ENCODE measurements around the gene SERPINF2.

DNA sequence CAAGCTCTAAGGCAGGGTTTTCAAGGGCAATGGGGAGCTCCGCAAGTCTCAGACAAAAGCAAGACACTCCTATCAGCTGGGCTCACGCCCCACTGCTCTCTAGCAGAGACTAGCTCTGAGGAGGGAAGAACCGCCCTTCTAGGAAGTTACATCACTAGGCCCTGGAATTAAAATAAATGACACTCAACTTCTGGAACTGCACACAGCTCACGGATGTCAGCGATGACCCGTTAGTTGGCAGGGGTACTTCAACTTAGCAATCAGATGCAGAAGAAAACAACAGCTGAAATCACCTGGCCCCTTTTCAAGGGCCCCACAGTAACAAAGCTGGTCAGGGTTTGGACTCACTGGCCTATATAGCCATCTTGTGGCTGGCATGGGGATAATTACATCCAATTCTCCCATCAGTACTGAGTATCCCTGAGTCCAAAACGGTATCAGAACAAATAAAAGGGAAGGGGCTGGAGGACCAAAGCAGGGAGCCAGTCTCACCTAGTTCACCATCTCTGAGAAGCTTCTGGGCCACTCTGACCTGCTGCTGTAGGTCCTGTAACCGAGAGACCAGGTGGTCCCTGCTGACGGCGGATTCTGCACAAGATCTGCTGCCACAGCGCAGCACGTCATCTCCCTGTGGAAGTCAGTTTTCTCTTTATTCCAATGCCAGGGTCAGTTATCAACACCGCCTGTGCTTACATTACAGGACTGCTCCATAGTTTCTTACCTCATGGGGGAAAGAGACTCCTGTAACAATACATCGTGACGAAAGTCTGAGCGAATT is 41.4 kb downstream of the SERPINF2 start:
- no peak for TF ChIP-seq EZH2phosphoT487 (IDR thresholded peaks at IDR 0.05; ENCODE audit: borderline replicate concordance, low read depth)
- TF ChIP-seq, protein P1, sequence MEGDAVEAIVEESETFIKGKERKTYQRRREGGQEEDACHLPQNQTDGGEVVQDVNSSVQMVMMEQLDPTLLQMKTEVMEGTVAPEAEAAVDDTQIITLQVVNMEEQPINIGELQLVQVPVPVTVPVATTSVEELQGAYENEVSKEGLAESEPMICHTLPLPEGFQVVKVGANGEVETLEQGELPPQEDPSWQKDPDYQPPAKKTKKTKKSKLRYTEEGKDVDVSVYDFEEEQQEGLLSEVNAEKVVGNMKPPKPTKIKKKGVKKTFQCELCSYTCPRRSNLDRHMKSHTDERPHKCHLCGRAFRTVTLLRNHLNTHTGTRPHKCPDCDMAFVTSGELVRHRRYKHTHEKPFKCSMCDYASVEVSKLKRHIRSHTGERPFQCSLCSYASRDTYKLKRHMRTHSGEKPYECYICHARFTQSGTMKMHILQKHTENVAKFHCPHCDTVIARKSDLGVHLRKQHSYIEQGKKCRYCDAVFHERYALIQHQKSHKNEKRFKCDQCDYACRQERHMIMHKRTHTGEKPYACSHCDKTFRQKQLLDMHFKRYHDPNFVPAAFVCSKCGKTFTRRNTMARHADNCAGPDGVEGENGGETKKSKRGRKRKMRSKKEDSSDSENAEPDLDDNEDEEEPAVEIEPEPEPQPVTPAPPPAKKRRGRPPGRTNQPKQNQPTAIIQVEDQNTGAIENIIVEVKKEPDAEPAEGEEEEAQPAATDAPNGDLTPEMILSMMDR (IDR thresholded peaks at IDR 0.05): peak; percentile 77
- TF ChIP-seq FOXM1 (IDR thresholded peaks at IDR 0.05; ENCODE audit: low read depth): no peak
- TF ChIP-seq, protein P2, sequence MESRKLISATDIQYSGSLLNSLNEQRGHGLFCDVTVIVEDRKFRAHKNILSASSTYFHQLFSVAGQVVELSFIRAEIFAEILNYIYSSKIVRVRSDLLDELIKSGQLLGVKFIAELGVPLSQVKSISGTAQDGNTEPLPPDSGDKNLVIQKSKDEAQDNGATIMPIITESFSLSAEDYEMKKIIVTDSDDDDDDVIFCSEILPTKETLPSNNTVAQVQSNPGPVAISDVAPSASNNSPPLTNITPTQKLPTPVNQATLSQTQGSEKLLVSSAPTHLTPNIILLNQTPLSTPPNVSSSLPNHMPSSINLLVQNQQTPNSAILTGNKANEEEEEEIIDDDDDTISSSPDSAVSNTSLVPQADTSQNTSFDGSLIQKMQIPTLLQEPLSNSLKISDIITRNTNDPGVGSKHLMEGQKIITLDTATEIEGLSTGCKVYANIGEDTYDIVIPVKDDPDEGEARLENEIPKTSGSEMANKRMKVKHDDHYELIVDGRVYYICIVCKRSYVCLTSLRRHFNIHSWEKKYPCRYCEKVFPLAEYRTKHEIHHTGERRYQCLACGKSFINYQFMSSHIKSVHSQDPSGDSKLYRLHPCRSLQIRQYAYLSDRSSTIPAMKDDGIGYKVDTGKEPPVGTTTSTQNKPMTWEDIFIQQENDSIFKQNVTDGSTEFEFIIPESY (IDR thresholded peaks at IDR 0.05; ENCODE audit: borderline replicate concordance, low read depth): no peak
- no peak for TF ChIP-seq SIN3A (IDR thresholded peaks at IDR 0.05; ENCODE audit: borderline replicate concordance, low read depth, low read length)
- TF ChIP-seq, protein P3, sequence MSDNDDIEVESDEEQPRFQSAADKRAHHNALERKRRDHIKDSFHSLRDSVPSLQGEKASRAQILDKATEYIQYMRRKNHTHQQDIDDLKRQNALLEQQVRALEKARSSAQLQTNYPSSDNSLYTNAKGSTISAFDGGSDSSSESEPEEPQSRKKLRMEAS (IDR thresholded peaks at IDR 0.05; ENCODE audit: low read depth): no peak
- TF ChIP-seq GATA2 (CRISPR knock-in tag; IDR thresholded peaks at IDR 0.05): no peak
- TF ChIP-seq, protein P4, sequence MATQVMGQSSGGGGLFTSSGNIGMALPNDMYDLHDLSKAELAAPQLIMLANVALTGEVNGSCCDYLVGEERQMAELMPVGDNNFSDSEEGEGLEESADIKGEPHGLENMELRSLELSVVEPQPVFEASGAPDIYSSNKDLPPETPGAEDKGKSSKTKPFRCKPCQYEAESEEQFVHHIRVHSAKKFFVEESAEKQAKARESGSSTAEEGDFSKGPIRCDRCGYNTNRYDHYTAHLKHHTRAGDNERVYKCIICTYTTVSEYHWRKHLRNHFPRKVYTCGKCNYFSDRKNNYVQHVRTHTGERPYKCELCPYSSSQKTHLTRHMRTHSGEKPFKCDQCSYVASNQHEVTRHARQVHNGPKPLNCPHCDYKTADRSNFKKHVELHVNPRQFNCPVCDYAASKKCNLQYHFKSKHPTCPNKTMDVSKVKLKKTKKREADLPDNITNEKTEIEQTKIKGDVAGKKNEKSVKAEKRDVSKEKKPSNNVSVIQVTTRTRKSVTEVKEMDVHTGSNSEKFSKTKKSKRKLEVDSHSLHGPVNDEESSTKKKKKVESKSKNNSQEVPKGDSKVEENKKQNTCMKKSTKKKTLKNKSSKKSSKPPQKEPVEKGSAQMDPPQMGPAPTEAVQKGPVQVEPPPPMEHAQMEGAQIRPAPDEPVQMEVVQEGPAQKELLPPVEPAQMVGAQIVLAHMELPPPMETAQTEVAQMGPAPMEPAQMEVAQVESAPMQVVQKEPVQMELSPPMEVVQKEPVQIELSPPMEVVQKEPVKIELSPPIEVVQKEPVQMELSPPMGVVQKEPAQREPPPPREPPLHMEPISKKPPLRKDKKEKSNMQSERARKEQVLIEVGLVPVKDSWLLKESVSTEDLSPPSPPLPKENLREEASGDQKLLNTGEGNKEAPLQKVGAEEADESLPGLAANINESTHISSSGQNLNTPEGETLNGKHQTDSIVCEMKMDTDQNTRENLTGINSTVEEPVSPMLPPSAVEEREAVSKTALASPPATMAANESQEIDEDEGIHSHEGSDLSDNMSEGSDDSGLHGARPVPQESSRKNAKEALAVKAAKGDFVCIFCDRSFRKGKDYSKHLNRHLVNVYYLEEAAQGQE (IDR thresholded peaks at IDR 0.05; ENCODE audit: low read depth, low read length): no peak
- TF ChIP-seq TCF12 (IDR thresholded peaks at IDR 0.05): 0 out of 2 replicates have a peak, but pooled peaks have one; percentile 16
- no peak for TF ChIP-seq POLR2AphosphoS5 (IDR thresholded peaks at IDR 0.05; ENCODE audit: low read depth, low read length)
